PC-3 (cell line): ENCODE measurements around the gene SLC7A7. TPM values are rescaled to one million over a fixed set of nuclear protein-coding genes. Genes with fewer than 3 reads are reported as not detected.
"Not testable (repeated sequence)": the region's sequence is repeated elsewhere in the genome, so short reads cannot be mapped to it uniquely, and the experiment has no call there.

Source experiments
- ATAC-seq: fragments of 200-7000 bp; cut with Tn5 transposase; 2 replicates; pipeline ENCODE4 v1.9.1; 2020; ENCODE audit warnings: mild to moderate bottlenecking, moderate library complexity
- BruUV-seq: library from RNA; stranded (reverse); fragments of 400-500 nt; replicated peaks from 2 replicates; lab custom pipeline; 2021; lab: Mats Ljungman, UMichigan
- CTCF ChIA-PET: fragments of 300-600 bp; sonication (Branson Sonifier 250); formaldehyde crosslinking; loops from one replicate; lab custom pipeline; 2022; ENCODE audit warnings: antibody characterized with exemption; lab: Charles Lee
- POLR2A ChIA-PET: fragments of 300-600 bp; sonication (Branson Sonifier 250); formaldehyde crosslinking; loops from one replicate; lab custom pipeline; 2022; ENCODE audit warnings: antibody characterized with exemption; ENCODE audit not compliant: unreplicated experiment; lab: Charles Lee
- DNase-seq: peaks from one replicate; pipeline ENCODE4 v3.0.0-alpha.2; 2015
- H2AFZ ChIP-seq: fragments of 300-600 bp; sonication (generic); 2 replicates; pipeline ENCODE4 v1.6.0; 2016; ENCODE audit warnings: antibody characterized with exemption, low read length
- H3F3A ChIP-seq: fragments of 300-600 bp; sonication (generic); one replicate; pipeline ENCODE4 v1.6.0; 2017; ENCODE audit warnings: antibody characterized with exemption, low read length, control low read depth, mild to moderate bottlenecking; ENCODE audit not compliant: unreplicated experiment
- H3K27ac ChIP-seq: fragments of 300-600 bp; sonication (generic); 2 replicates; pipeline ENCODE4 v1.5.1; 2016; ENCODE audit warnings: mild to moderate bottlenecking, low read length
- H3K27me3 ChIP-seq: fragments of 300-600 bp; sonication (generic); 2 replicates; pipeline ENCODE4 v1.6.1; 2016; ENCODE audit warnings: low read length, mixed read lengths
- H3K36me3 ChIP-seq: fragments of 300-600 bp; sonication (generic); 2 replicates; pipeline ENCODE4 v1.6.1; 2016; ENCODE audit warnings: low read depth, mixed run types, low read length, mixed read lengths
- H3K4me1 ChIP-seq: fragments of 300-600 bp; sonication (generic); 2 replicates; pipeline ENCODE4 v1.5.1; 2016; ENCODE audit warnings: low read length; ENCODE audit not compliant: insufficient read depth
- H3K4me2 ChIP-seq: fragments of 300-600 bp; sonication (generic); 2 replicates; pipeline ENCODE4 v1.6.0; 2016; ENCODE audit warnings: low read length
- H3K4me3 ChIP-seq: fragments of 300-600 bp; sonication (generic); 2 replicates; pipeline ENCODE4 v1.5.1; 2016; ENCODE audit warnings: mild to moderate bottlenecking, low read length, mixed read lengths
- H3K79me2 ChIP-seq: fragments of 300-600 bp; sonication (generic); 2 replicates; pipeline ENCODE4 v1.6.1; 2017; ENCODE audit warnings: low read length, mixed read lengths
- H3K9ac ChIP-seq: fragments of 300-600 bp; sonication (generic); 2 replicates; pipeline ENCODE4 v1.6.0; 2016; ENCODE audit warnings: mild to moderate bottlenecking, low read length
- H3K9me2 ChIP-seq: fragments of 300-600 bp; sonication (generic); replicated peaks from 2 replicates; pipeline ENCODE4 v1.6.1; 2016; ENCODE audit warnings: mixed run types, low read length, mixed read lengths
- H3K9me3 ChIP-seq: fragments of 300-600 bp; sonication (generic); 2 replicates; pipeline ENCODE4 v1.6.1; 2016; ENCODE audit warnings: low read length, mixed read lengths
- H4K20me1 ChIP-seq: fragments of 300-600 bp; sonication (generic); 2 replicates; pipeline ENCODE4 v1.6.1; 2016; ENCODE audit warnings: low read length, mixed read lengths
- EZH2 ChIP-seq: fragments of 300-600 bp; sonication (generic); IDR thresholded peaks from one replicate; pipeline ENCODE4 v1.6.1; 2017; ENCODE audit warnings: antibody characterized with exemption, mild to moderate bottlenecking, low read length; ENCODE audit not compliant: unreplicated experiment
- EZH2phosphoT487 ChIP-seq: fragments of 300-600 bp; sonication (generic); IDR thresholded peaks from 2 replicates; pipeline ENCODE4 v1.6.1; 2018; ENCODE audit warnings: mild to moderate bottlenecking, antibody characterized with exemption, low read length, borderline replicate concordance
- intact Hi-C: fragments of 100-400 bp; cut with micrococcal nuclease; formaldehyde crosslinking; loops from 2 replicates; pipeline ENCODE4 v1.9.0; 2023
- total RNA-seq: library from RNA; depleted of rRNA; stranded (reverse); fragments of >200 nt; gene quantifications from 2 replicates; pipeline ENCODE4 v1.2.3, GENCODE V29; 2014
- TF ChIP-seq, protein P1 (sequence below): fragments of 300-600 bp; sonication (generic); conservative IDR thresholded peaks from 2 replicates; pipeline ENCODE4 v1.5.1; 2017; ENCODE audit warnings: antibody characterized with exemption, low read depth, mild to moderate bottlenecking, low read length

The SLC7A7 gene
- total RNA-seq, 1 experiment from 2014 or later: not detected

DNA sequence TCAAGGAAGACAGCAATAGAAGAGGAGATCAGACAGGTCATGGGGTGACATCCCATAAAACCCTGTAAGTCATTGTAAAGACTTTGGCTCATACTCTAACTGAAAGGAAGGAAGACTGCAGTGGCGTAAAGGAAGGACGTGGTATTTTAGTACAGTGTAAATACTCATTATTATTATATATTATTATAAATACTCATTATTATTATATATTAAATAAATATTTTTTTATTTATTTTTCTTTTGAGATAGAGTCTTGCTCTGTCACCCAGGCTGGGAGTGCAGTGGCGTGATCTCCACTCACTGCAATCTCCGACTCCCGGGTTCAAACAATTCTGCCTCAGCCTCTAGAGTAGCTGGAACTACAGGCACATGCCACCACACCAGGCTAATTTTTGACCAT is 41.2 kb upstream of the SLC7A7 start:
- no peak overlapping the region for H3K4me2 ChIP-seq
- H3K79me2 ChIP-seq: no peaks in the 10 kb centered on the region
- ChIA-PET POLR2A (no interaction called here), CTCF (interaction anchor here (0.6 kb wide), 1 partner anchor 130 kb away, joined by 3 read pairs; no protein-coding TSS in a partner anchor)
- H3K4me1 ChIP-seq: peaks cover 24% of the 10 kb centered on the region
- H3K27me3 ChIP-seq: no peaks in the 10 kb centered on the region
- TF ChIP-seq EZH2 (no peak), EZH2phosphoT487 (no peak)
- TF ChIP-seq, protein P1, sequence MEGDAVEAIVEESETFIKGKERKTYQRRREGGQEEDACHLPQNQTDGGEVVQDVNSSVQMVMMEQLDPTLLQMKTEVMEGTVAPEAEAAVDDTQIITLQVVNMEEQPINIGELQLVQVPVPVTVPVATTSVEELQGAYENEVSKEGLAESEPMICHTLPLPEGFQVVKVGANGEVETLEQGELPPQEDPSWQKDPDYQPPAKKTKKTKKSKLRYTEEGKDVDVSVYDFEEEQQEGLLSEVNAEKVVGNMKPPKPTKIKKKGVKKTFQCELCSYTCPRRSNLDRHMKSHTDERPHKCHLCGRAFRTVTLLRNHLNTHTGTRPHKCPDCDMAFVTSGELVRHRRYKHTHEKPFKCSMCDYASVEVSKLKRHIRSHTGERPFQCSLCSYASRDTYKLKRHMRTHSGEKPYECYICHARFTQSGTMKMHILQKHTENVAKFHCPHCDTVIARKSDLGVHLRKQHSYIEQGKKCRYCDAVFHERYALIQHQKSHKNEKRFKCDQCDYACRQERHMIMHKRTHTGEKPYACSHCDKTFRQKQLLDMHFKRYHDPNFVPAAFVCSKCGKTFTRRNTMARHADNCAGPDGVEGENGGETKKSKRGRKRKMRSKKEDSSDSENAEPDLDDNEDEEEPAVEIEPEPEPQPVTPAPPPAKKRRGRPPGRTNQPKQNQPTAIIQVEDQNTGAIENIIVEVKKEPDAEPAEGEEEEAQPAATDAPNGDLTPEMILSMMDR: no peak
- H3K36me3 ChIP-seq: no peaks in the 10 kb centered on the region
- H2AFZ ChIP-seq: no peak overlapping the region
- no peak overlapping the region for H3K9ac ChIP-seq
- no peaks in the 10 kb centered on the region for H3K9me3 ChIP-seq
- no TSS peak for BruUV-seq
- H3K4me3 ChIP-seq: no peak overlapping the region
- H4K20me1 ChIP-seq: no peaks in the 10 kb centered on the region
- DNase-seq: no peak
- H3K27ac ChIP-seq: no peak overlapping the region
- H3K9me2 ChIP-seq: no peaks in the 10 kb centered on the region
- H3F3A ChIP-seq: no peaks in the 10 kb centered on the region
- intact Hi-C loops: loop anchor here (10.0 kb wide), 1 partner anchor 462 kb away; no protein-coding TSS in a partner anchor
- ATAC-seq: no peak

DNA sequence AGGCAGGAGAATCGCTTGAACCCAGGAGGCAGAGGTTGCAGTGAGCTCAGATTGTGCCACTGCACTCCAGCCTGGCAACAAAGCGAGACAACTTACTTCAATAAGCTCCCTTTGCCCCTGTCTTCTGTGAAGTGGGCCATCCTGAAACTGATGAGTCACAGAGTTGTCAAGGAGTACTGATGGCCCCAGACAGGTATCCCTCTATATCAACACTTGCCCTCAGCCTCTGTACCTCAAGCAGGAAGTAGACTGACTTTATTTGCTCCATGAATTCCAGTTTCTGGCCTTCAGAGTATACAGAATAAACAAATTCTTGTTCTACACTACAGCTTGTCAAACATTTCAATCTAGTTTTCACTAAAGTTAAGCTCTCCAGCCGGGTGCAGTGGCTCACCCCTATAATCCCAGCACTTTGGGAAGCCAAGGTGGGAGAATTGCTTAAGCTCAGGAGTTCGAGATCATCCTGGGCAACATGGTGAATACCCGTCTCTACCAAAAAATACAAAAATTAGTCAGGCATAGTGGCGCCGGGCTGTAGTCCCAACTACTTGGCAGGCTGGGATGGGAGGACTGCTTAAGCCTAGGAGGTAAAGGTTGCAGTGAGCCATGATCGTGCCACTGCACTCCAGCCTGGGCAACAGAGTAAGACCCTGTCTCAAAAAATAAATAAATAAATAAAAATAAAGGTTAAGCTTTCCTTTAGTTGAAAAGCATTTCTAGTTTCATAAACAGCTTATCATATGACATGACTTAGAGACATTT is 39.9 kb upstream of the SLC7A7 start:
- POLR2A ChIA-PET: interaction anchor here (0.6 kb wide), 1 partner anchor 266 kb away, joined by 3 read pairs; no protein-coding TSS in a partner anchor
- Histone ChIP-seq H3K9me2 (no peaks in the 10 kb centered on the region), H3K79me2 (no peaks in the 10 kb centered on the region), H3K4me1 (peaks cover 37% of the 10 kb centered on the region), H3K27me3 (no peaks in the 10 kb centered on the region), H3K4me3 (no peak overlapping the region), H4K20me1 (no peaks in the 10 kb centered on the region), H3F3A (no peaks in the 10 kb centered on the region), H2AFZ (no peak overlapping the region), H3K36me3 (no peaks in the 10 kb centered on the region), H3K27ac (no peak overlapping the region), H3K4me2 (no peak overlapping the region), H3K9me3 (no peaks in the 10 kb centered on the region), H3K9ac (no peak overlapping the region)
- no peak for ATAC-seq
- no TSS peak for BruUV-seq
- DNase-seq: peak; percentile 52
- intact Hi-C loops: loop anchor here (5.0 to 10.0 kb wide), 2 partner anchors 283 to 460 kb away; no protein-coding TSS in a partner anchor
- CTCF ChIA-PET: interaction anchor here (0.5 to 1.2 kb wide), 5 partner anchors 16 to 1453 kb away, joined by 3 to 5 read pairs (median 3); partner anchors contain the start of genes CIDEB and LRP10
- TF ChIP-seq EZH2phosphoT487 (no peak), EZH2 (no peak)
- TF ChIP-seq, protein P1: no peak

DNA sequence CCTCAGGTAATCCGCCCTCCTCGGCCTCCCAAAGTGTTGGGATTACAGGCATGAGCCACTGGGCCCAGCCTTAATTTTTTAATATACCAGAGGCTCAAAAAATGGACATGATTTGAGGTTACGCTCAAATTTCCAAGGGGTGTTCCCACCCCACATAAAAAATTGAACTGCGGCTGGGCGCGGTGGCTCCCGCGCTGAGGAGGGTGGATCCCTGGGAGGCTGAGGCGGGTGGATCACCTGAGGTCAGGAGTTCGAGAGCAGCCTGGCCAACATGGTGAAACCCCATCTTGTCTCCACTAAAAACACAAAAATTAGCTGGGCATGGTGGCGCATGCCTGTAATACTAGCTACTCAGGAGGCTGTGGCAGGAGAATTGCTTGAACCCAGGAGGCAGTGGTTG is 39.1 kb upstream of the SLC7A7 start:
- not testable (repeated sequence) for H3K36me3 ChIP-seq, H4K20me1 ChIP-seq, H3K4me2 ChIP-seq, H3K27ac ChIP-seq, BruUV-seq, DNase-seq, H3K9ac ChIP-seq, H3K9me3 ChIP-seq, H3K9me2 ChIP-seq, H3K4me3 ChIP-seq, H3F3A ChIP-seq, H3K27me3 ChIP-seq, H2AFZ ChIP-seq, H3K79me2 ChIP-seq, ATAC-seq
- POLR2A ChIA-PET: interaction anchor here (0.6 kb wide), 1 partner anchor 265 kb away, joined by 3 read pairs; no protein-coding TSS in a partner anchor
- intact Hi-C loops: loop anchor here (5.0 to 10.0 kb wide), 2 partner anchors 282 to 459 kb away; no protein-coding TSS in a partner anchor
- H3K4me1 ChIP-seq: peaks cover 40% of the 10 kb centered on the region
- CTCF ChIA-PET: interaction anchor here (0.5 kb wide), 1 partner anchor 76 kb away, joined by 3 read pairs; no protein-coding TSS in a partner anchor
